Esophagus (tissue), 2 donors: ENCODE measurements around the gene VDAC2. TPM values are rescaled to one million over a fixed set of nuclear protein-coding genes. Genes with fewer than 3 reads are reported as not detected.
"Not testable (repeated sequence)": the region's sequence is repeated elsewhere in the genome, so short reads cannot be mapped to it uniquely, and the experiment has no call there.

ENCODE experiments used
- H3K27ac ChIP-seq, 2 donors: one replicate each; pipeline ENCODE4 v1.5.1; 2013; ENCODE audit warnings: low read depth in 2 of 2, mild to moderate bottlenecking in 2 of 2, inconsistent platforms in 1 of 2, low read length in 1 of 2, moderate library complexity in 1 of 2
- H3K27me3 ChIP-seq, 2 donors: one replicate each; pipeline ENCODE4 v1.6.1; 2013; ENCODE audit warnings: low read length in 2 of 2, control low read depth in 1 of 2, mild to moderate bottlenecking in 1 of 2; ENCODE audit not compliant: insufficient read depth in 2 of 2, control insufficient read depth in 1 of 2
- H3K36me3 ChIP-seq, 2 donors: one replicate each; pipeline ENCODE4 v1.6.1; 2013; ENCODE audit warnings: low read length in 1 of 2; ENCODE audit not compliant: control insufficient read depth in 2 of 2, insufficient read depth in 2 of 2
- H3K4me1 ChIP-seq, 2 donors: one replicate each; pipeline ENCODE4 v1.6.1; 2013; ENCODE audit warnings: low read length in 1 of 2; ENCODE audit not compliant: control insufficient read depth in 2 of 2, insufficient read depth in 2 of 2
- H3K4me3 ChIP-seq, 2 donors: one replicate each; pipeline ENCODE4 v1.5.1; 2013; ENCODE audit warnings: low read length in 2 of 2, mild to moderate bottlenecking in 2 of 2, low read depth in 1 of 2, moderate library complexity in 1 of 2
- H3K9me3 ChIP-seq, 2 donors: one replicate each; pipeline ENCODE4 v1.6.1; 2013; ENCODE audit warnings: mild to moderate bottlenecking in 2 of 2, low read depth in 1 of 2, low read length in 1 of 2, moderate library complexity in 1 of 2; ENCODE audit not compliant: control insufficient read depth in 2 of 2, insufficient read depth in 1 of 2
- WGBS, 2 donors: extraction: QIAGEN DNeasy Blood & Tissue Kit; methylation state at CpG; one replicate each; pipeline ENCODE4 v1.1.7; 2013; 5-methylcytosine and 5-hydroxymethylcytosine counted together
- polyA plus RNA-seq, 2 donors: library from polyadenylated mRNA; stranded (reverse); fragments of 200-250 nt; gene quantifications; one replicate each; pipeline ENCODE4 v1.2.3, GENCODE V29; 2013
- donor health status: healthy with polysubstance abuse.
- donor health status: Bipolar disorder and iron deficiency.

VDAC2 gene
- polyA plus RNA-seq, 2 donors = 268 to 282 TPM

DNA sequence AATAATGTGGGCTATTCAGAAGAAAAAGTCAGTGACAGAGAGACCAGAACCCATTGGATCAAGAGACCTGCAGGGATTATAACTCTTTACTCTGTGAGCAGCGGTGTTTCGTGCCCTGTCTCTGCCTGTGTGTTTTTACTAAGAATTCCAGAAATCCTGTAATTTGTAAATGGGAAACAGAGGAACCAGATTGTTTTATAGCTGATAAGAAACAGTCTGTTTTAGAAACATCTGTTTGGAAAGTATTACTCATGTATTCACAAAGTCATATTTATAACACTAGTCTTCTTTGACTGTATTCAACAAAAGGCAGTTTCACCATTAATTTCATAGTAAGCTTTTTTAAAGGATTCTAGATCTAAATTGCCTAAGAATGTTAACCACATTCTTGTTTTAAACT lies 30.0 kb upstream of the VDAC2 start:
- peaks cover 0 to 6% of the 10 kb centered on the region in 2 donors for H3K36me3 ChIP-seq
- no peaks in the 10 kb centered on the region for H3K4me1 ChIP-seq
- no peak overlapping the region for H3K27ac ChIP-seq
- H3K9me3 ChIP-seq = no peaks in the 10 kb centered on the region
- 81 to 87% methylated on average over 2 of the region's 2 CpGs for WGBS, 2 donors
- no peaks in the 10 kb centered on the region for H3K27me3 ChIP-seq
- H3K4me3 ChIP-seq = no peak overlapping the region

GRCh38 chr10:75181073-75181472 lies 29.5 kb upstream of the VDAC2 start:
- Histone ChIP-seq H3K27ac (no peak overlapping the region), H3K4me3 (no peak overlapping the region)
- WGBS, 2 donors = 88 to 93% methylated on average over 1 of the region's 1 CpG

GRCh38 chr10:75186310-75186709 lies 24.3 kb upstream of the VDAC2 start:
- peaks cover 0 to 3% of the 10 kb centered on the region in 2 donors for H3K4me1 ChIP-seq
- WGBS, 2 donors = 46 to 56% methylated on average over 4 of the region's 4 CpGs

More at GRCh38 chr10:75181073-75181472, 29.5 kb upstream of the VDAC2 start:
- Histone ChIP-seq H3K36me3 (peaks cover 0 to 3% of the 10 kb centered on the region in 2 donors), H3K27me3 (no peaks in the 10 kb centered on the region), H3K4me1 (no peaks in the 10 kb centered on the region), H3K9me3 (no peaks in the 10 kb centered on the region)

GRCh38 chr10:75187961-75188426 lies 22.6 kb upstream of the VDAC2 start:
- Histone ChIP-seq H3K27ac (peak overlapping the region; percentile 85 to 94), H3K4me3 (no peak overlapping the region), H3K36me3 (no peaks in the 10 kb centered on the region), H3K4me1 (peaks cover 0 to 3% of the 10 kb centered on the region in 2 donors), H3K27me3 (no peaks in the 10 kb centered on the region), H3K9me3 (no peaks in the 10 kb centered on the region)
- 52 to 56% methylated on average over 3 of the region's 3 CpGs for WGBS, 2 donors

More at GRCh38 chr10:75186310-75186709, 24.3 kb upstream of the VDAC2 start:
- Histone ChIP-seq H3K4me3 (no peak overlapping the region), H3K27me3 (no peaks in the 10 kb centered on the region), H3K36me3 (no peaks in the 10 kb centered on the region), H3K27ac (peak overlapping the region; percentile 90 to 91), H3K9me3 (no peaks in the 10 kb centered on the region)

DNA sequence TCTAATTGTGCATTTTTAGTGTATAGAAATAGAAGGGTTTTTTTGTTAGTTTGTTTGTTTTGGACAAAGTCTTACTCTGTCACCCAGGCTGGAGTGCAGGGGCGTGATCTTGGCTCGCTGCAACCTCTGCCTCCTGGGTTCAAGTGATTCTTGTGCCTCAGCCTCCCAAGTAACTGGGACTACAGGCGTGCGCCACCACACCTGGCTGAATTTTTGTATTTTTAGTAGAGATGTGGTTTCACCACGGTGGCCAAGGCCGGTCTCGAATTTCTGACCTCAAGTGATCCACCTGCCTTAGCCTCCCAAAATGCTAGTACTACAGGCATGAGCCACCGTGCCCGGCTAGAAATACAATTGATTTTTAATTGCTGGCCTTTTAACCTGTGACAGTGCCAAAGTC lies 22.1 kb upstream of the VDAC2 start:
- WGBS, 2 donors = 83 to 88% methylated on average over 9 of the region's 9 CpGs
- peak overlapping the region; percentile 85 to 94 for H3K27ac ChIP-seq
- not testable (repeated sequence) for H3K27me3 ChIP-seq, H3K9me3 ChIP-seq, H3K4me3 ChIP-seq, H3K4me1 ChIP-seq, H3K36me3 ChIP-seq

- H3K4me1 ChIP-seq = peaks cover 0 to 3% of the 10 kb centered on the region in 2 donors
- 89 to 94% methylated on average over 12 of the region's 12 CpGs for WGBS, 2 donors
Measured at GRCh38 chr10:75189266-75190096, 21.1 kb upstream of the VDAC2 start.

DNA sequence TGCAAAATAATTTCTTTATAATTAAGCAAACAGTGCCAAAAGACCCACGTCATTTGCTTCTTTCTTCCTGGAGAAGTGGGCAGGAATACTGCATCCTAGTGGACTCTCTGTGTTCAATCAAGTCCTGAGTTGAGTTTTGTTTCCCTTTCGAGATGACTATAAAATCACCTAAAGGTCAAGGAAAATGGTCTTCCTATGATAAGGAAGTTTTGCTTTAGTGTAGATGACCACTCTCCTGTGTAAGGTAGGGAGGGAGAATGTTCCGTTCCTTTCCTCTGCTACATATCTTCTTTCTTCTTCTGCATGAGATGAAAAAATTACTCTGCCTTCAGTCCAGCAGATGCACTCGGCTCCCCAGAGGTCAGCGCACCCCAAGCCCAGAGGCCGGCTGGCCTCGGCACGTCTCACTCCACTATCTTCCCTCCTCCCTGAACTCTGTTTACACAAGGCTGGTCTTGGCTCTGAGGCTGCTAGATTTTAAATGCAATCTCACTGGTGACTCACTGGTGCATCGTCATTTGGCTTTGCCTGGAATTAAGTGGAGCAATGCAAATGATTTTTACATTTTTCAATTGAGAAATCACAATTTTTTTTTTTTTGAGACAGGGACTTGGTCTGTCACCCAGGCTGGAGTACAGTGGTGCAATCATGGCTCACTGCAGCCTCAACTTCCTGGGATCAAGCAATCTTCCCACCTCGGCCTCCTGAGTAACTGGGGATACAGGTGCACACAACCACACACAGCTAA lies 18.6 kb upstream of the VDAC2 start:
- WGBS, 2 donors = 28 to 37% methylated on average over 10 of the region's 10 CpGs
- peak overlapping the region; percentile 84 to 97 for H3K27ac ChIP-seq
- H3K9me3 ChIP-seq = no peaks in the 10 kb centered on the region
- no peaks in the 10 kb centered on the region for H3K36me3 ChIP-seq
- H3K4me3 ChIP-seq = no peak overlapping the region
- no peaks in the 10 kb centered on the region for H3K27me3 ChIP-seq
- H3K4me1 ChIP-seq = peaks cover 0 to 9% of the 10 kb centered on the region in 2 donors

More at GRCh38 chr10:75189266-75190096, 21.1 kb upstream of the VDAC2 start:
- peak overlapping the region; percentile 46 to 69 for H3K27ac ChIP-seq
- no peaks in the 10 kb centered on the region for H3K27me3 ChIP-seq
- H3K4me3 ChIP-seq = no peak overlapping the region
- no peaks in the 10 kb centered on the region for H3K9me3 ChIP-seq
- no peaks in the 10 kb centered on the region for H3K36me3 ChIP-seq

DNA sequence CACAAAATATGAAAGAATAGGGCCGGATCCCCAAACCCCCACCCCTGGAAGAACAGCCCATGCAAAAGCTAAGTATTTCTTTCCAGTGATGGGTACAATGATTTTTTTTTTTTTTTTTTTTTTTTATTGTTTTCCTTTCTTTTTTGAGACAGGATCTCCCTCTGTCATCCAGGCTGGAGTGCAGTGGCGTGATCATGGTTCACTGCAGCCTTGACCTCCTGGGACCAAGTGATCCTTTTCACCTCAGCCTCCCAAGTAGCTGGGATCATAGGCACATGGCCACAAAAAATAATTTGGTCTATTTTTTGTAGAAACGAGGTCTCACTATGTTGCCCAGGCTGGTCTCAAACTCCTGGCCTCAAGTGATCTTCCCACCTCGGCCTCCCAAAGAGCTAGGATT lies 16.0 kb upstream of the VDAC2 start:
- 87 to 91% methylated on average over 4 of the region's 4 CpGs for WGBS, 2 donors
- not testable (repeated sequence) for H3K36me3 ChIP-seq

GRCh38 chr10:75195035-75195763 lies 15.4 kb upstream of the VDAC2 start:
- peaks cover 0 to 8% of the 10 kb centered on the region in 2 donors for H3K4me1 ChIP-seq
- no peaks in the 10 kb centered on the region for H3K9me3 ChIP-seq
- H3K4me3 ChIP-seq = no peak overlapping the region
- no peaks in the 10 kb centered on the region for H3K36me3 ChIP-seq
- H3K27me3 ChIP-seq = no peaks in the 10 kb centered on the region
- H3K27ac ChIP-seq = peak overlapping the region; percentile 58 to 72
- WGBS, 2 donors = 76 to 84% methylated on average over 6 of the region's 6 CpGs

More for the DNA sequence above, 16.0 kb upstream of the VDAC2 start:
- H3K4me1 ChIP-seq, H3K4me3 ChIP-seq, H3K9me3 ChIP-seq, H3K27me3 ChIP-seq: not testable (repeated sequence)
- H3K27ac ChIP-seq = peak overlapping the region; percentile 58 to 72
